RWPE2 (cell line): Measurements from ENCODE around the gene TAF11L6.
"Not testable (repeated sequence)": the region's sequence is repeated elsewhere in the genome, so short reads cannot be mapped to it uniquely, and the experiment has no call there.

Experiments used
- ATAC-seq: fragments of 200-7000 bp; cut with Tn5 transposase; 3 replicates; pipeline ENCODE4 v1.9.1; 2021; ENCODE audit warnings: low read depth
- DNase-seq: peaks from one replicate; pipeline ENCODE4 v3.0.0-alpha.2; 2020; ENCODE audit warnings: low spot score
- H3K27ac ChIP-seq: fragments of 450-650 bp; 2 replicates; pipeline ENCODE4 v1.5.1; 2017; ENCODE audit warnings: mild to moderate bottlenecking; ENCODE audit not compliant: poor library complexity, severe bottlenecking
- H3K27me3 ChIP-seq: fragments of 250-450 bp; sonication (Bioruptor Pico); 2 replicates; pipeline ENCODE4 v1.5.1; 2021; ENCODE audit warnings: mild to moderate bottlenecking, moderate library complexity; ENCODE audit not compliant: insufficient read depth, poor library complexity, severe bottlenecking
- H3K36me3 ChIP-seq: fragments of 250-450 bp; sonication (Bioruptor Pico); 2 replicates; pipeline ENCODE4 v1.5.1; 2020; ENCODE audit warnings: low read depth, mild to moderate bottlenecking, moderate library complexity
- H3K4me1 ChIP-seq: fragments of 250-450 bp; sonication (Bioruptor Pico); 2 replicates; pipeline ENCODE4 v1.5.1; 2021; ENCODE audit warnings: mild to moderate bottlenecking, moderate library complexity; ENCODE audit not compliant: insufficient read depth, poor library complexity, severe bottlenecking
- H3K4me3 ChIP-seq: fragments of 250-450 bp; sonication (Bioruptor Pico); 2 replicates; pipeline ENCODE4 v1.5.1; 2021; ENCODE audit warnings: mild to moderate bottlenecking, moderate library complexity; ENCODE audit not compliant: severe bottlenecking
- H3K9me3 ChIP-seq: fragments of 250-450 bp; sonication (Bioruptor Pico); 2 replicates; pipeline ENCODE4 v1.5.1; 2021; ENCODE audit warnings: mild to moderate bottlenecking, moderate library complexity; ENCODE audit not compliant: severe bottlenecking
- TF ChIP-seq, protein P1 (sequence below): fragments of 450-650 bp; IDR thresholded peaks from one replicate; pipeline ENCODE4 v1.5.1; 2017; ENCODE audit warnings: mild to moderate bottlenecking, moderate library complexity; ENCODE audit not compliant: poor library complexity, severe bottlenecking

TAF11L6 gene

DNA sequence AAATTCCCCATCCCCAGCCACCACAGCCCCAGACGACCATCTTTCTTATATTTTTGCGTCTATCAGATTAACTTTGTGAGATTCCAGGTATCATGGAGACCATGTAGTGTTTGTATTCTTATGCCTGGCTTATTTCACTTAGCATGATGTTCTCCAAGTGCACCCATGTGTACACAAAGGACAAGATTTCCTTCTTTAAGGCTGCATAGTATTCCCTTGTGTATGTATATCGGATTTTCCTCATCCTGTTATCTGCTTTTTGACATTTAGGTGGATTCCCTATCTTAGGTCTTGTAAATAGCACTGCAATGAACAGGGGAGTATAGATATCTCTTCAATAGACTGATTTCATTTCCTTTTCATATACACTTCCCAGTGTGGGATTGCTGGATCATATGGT is 35.7 kb upstream of the TAF11L6 start:
- ATAC-seq (no peak), DNase-seq (no peak)
- no peaks in the 10 kb centered on the region for H3K9me3 ChIP-seq
- peaks cover 3% of the 10 kb centered on the region for H3K27me3 ChIP-seq
- H3K4me1 ChIP-seq, result no peaks in the 10 kb centered on the region
- no peak overlapping the region for H3K4me3 ChIP-seq
- no peaks in the 10 kb centered on the region for H3K36me3 ChIP-seq
- TF ChIP-seq, protein P1, sequence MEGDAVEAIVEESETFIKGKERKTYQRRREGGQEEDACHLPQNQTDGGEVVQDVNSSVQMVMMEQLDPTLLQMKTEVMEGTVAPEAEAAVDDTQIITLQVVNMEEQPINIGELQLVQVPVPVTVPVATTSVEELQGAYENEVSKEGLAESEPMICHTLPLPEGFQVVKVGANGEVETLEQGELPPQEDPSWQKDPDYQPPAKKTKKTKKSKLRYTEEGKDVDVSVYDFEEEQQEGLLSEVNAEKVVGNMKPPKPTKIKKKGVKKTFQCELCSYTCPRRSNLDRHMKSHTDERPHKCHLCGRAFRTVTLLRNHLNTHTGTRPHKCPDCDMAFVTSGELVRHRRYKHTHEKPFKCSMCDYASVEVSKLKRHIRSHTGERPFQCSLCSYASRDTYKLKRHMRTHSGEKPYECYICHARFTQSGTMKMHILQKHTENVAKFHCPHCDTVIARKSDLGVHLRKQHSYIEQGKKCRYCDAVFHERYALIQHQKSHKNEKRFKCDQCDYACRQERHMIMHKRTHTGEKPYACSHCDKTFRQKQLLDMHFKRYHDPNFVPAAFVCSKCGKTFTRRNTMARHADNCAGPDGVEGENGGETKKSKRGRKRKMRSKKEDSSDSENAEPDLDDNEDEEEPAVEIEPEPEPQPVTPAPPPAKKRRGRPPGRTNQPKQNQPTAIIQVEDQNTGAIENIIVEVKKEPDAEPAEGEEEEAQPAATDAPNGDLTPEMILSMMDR, result no peak
- H3K27ac ChIP-seq, result no peak overlapping the region

DNA sequence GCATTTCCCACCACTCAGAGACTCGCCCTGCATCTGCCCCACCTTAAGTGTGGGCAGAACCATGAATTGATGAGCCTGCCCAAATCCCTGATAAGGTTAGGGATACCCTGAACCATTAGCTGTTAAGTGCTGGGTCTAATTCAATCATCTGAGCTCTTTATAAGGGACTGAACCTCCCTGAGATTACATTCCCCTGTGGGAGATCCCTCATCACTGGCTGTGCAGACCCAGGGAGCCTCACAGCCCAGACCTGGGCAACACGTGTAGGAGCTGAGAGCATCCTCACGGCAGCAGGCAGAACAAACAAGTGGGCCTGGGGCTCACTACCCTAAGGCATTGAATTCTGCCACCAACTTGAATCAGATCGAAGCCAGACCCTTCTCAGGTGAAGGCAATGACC is 31.0 kb upstream of the TAF11L6 start:
- no peaks in the 10 kb centered on the region for H3K9me3 ChIP-seq
- no peak overlapping the region for H3K27ac ChIP-seq
- ATAC-seq (no peak), DNase-seq (no peak)
- H3K36me3 ChIP-seq, result no peaks in the 10 kb centered on the region
- no peak overlapping the region for H3K4me3 ChIP-seq
- H3K4me1 ChIP-seq, result no peaks in the 10 kb centered on the region
- H3K27me3 ChIP-seq, result no peaks in the 10 kb centered on the region
- TF ChIP-seq, protein P1, result no peak

DNA sequence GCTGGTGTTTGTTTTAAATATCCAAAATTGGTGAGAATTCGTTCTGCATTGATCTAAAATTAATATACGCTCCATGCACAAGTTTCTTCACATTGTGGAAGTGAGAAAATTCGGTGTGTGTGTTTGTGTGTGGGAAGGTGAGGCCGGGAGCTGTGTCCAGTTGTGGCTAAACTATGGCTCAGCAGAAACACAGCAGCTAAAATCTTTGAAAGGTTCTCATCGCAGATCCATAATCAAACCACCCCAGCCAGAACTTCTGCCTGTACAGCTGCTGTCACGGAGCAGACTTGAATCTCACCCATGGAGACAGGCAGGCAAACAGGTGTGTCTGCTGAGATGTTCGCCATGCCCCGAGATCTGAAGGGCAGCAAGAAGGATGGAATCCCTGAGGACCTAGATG is 30.5 kb upstream of the TAF11L6 start, which contains the start of gene TAF11L2:
Gene TAF11L2 (plus strand): TSS at position 301 of the 400 bp plus-strand sequence.
- not testable (repeated sequence) for H3K4me1 ChIP-seq, H3K27me3 ChIP-seq, H3K27ac ChIP-seq, H3K36me3 ChIP-seq, H3K4me3 ChIP-seq, ATAC-seq, H3K9me3 ChIP-seq, DNase-seq

DNA sequence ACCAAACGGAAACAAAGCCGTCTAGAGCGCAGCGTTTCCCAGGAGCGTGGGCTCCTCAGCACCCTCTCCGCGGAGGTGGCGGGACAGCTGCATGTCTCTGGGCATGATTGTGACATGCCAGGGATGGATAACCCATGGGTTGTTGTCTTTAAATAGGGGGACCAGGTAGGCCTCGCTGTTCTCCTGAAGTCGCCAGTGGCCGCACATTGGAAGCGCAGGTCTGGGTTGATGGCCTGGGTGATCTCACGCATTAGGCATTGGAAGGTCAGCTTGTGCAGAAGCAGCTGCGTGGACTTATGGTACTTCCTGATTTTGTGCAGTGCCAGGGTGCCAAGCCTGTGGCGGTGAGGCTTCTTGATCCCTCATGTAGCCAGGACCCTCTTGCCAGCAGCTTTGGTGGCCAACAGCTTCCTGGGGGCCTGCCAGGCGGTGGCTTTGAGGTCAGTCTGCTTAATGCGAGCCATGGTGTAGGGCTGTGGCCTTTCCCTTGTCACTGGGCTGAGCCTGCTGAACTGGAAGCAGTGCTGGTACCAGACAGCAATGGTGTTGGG is 16.6 kb upstream of the TAF11L6 start:
- H3K36me3 ChIP-seq, result no peaks in the 10 kb centered on the region
- DNase-seq (no peak), ATAC-seq (no peak)
- TF ChIP-seq, protein P1, result no peak
- peaks cover 2% of the 10 kb centered on the region for H3K27me3 ChIP-seq
- H3K9me3 ChIP-seq, result no peaks in the 10 kb centered on the region
- no peak overlapping the region for H3K4me3 ChIP-seq
- no peak overlapping the region for H3K27ac ChIP-seq
- H3K4me1 ChIP-seq, result no peaks in the 10 kb centered on the region

DNA sequence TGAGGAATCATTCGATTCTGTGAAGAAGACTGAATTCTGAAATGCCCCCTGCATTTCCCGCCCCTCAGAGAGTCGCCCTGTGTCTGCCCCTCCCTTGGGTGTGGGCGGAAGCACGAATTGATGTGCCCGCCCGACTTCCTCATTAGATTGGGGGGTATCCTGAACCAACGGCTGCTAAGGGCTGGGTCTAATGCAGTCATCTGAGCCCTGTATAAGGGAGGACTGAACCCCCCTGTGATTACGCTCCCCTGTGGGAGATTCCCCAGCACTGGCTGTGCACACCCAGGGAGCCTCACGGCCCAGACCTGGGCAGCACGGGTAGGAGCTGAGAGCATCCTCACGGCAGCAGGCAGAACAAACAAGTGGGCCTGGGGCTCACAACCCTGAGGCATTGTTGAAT is 10.9 kb upstream of the TAF11L6 start:
- not testable (repeated sequence) for H3K9me3 ChIP-seq, H3K27ac ChIP-seq, H3K27me3 ChIP-seq, ATAC-seq, H3K4me3 ChIP-seq, H3K4me1 ChIP-seq, H3K36me3 ChIP-seq
- DNase-seq, result peak; percentile 74

DNA sequence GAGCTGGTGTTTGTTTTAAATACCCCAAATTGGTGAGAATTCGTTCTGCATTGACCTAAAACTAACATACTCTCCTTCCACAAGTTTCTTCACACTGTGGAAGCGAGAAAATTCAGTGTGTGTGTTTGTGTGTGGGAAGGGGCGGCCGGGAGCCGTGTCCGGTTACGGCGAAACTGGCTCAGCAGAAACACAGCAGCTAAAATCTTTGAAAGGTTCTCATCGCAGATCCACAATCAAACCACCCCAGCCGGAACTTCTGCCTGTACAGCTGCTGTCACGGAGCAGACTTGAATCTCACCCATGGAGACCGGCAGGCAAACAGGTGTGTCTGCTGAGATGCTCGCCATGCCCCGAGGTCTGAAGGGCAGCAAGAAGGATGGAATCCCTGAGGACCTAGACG is 10.4 kb upstream of the TAF11L6 start, which contains the start of gene TAF11L3:
Gene TAF11L3 (plus strand): TSS at position 301 of the 400 bp plus-strand sequence.
- not testable (repeated sequence) for H3K27me3 ChIP-seq, H3K27ac ChIP-seq, H3K4me3 ChIP-seq, H3K9me3 ChIP-seq, H3K36me3 ChIP-seq, DNase-seq, H3K4me1 ChIP-seq, ATAC-seq

DNA sequence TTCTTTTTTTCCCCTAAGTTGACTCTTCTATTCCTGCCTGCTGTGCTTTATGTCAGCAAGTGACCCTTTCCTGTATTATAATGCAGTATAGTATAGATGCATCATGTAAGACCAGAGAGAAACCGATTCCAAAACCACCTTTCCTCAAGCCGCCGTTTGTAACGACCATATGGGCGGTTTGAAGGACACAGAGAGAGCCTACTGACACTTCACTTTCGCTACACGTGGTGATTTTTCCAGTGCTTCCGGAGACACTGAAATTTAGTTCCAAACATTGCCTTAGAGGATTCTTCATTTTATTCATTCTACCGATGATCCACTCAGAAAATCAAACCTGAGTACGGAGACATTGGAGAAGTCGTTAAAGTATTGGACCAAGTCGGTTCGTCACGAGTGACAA is 9.0 kb upstream of the TAF11L6 start:
- H3K9me3 ChIP-seq, DNase-seq, H3K27ac ChIP-seq, H3K4me3 ChIP-seq, H3K27me3 ChIP-seq, H3K4me1 ChIP-seq, ATAC-seq, H3K36me3 ChIP-seq: not testable (repeated sequence)

DNA sequence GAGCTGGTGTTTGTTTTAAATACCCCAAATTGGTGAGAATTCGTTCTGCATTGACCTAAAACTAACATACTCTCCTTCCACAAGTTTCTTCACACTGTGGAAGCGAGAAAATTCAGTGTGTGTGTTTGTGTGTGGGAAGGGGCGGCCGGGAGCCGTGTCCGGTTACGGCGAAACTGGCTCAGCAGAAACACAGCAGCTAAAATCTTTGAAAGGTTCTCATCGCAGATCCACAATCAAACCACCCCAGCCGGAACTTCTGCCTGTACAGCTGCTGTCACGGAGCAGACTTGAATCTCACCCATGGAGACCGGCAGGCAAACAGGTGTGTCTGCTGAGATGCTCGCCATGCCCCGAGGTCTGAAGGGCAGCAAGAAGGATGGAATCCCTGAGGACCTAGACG is 7.0 kb upstream of the TAF11L6 start, which contains the start of gene TAF11L4:
Gene TAF11L4 (plus strand): TSS at position 301 of the 400 bp plus-strand sequence.
- not testable (repeated sequence) for H3K4me1 ChIP-seq, H3K36me3 ChIP-seq, H3K9me3 ChIP-seq, ATAC-seq, H3K27ac ChIP-seq, DNase-seq, H3K27me3 ChIP-seq, H3K4me3 ChIP-seq

DNA sequence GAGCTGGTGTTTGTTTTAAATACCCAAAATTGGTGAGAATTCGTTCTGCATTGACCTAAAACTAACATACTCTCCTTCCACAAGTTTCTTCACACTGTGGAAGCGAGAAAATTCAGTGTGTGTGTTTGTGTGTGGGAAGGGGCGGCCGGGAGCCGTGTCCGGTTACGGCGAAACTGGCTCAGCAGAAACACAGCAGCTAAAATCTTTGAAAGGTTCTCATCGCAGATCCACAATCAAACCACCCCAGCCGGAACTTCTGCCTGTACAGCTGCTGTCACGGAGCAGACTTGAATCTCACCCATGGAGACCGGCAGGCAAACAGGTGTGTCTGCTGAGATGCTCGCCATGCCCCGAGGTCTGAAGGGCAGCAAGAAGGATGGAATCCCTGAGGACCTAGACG is 3.5 kb upstream of the TAF11L6 start, which contains the start of gene TAF11L5:
Gene TAF11L5 (plus strand): TSS at position 301 of the 400 bp plus-strand sequence.
- ATAC-seq, H3K9me3 ChIP-seq, H3K27me3 ChIP-seq, H3K27ac ChIP-seq, H3K4me1 ChIP-seq, H3K4me3 ChIP-seq, DNase-seq, H3K36me3 ChIP-seq: not testable (repeated sequence)
